GM12878 (cell line): ENCODE results near the gene C1orf174. TPM values are rescaled to one million over a fixed set of nuclear protein-coding genes. Genes with fewer than 3 reads are reported as not detected.

Experiments used
- ATAC-seq: fragments of 200-7000 bp; cut with Tn5 transposase; 3 replicates; pipeline ENCODE4 v1.9.1; 2020; ENCODE audit warnings: mild to moderate bottlenecking, moderate library complexity
- BruUV-seq: library from RNA; stranded (reverse); fragments of 400-500 nt; replicated peaks from 2 replicates; lab custom pipeline; 2021; lab: Mats Ljungman, UMichigan
- CTCF ChIA-PET: fragments of 300-600 bp; sonication (Branson Sonifier 250); formaldehyde crosslinking; extraction: SDS; loops from one replicate; lab custom pipeline; 2021; ENCODE audit warnings: inconsistent platforms; lab: Yijun Ruan, JAX
- POLR2A ChIA-PET: fragments of 350-600 bp; formaldehyde crosslinking; extraction: SDS; loops from one replicate; lab custom pipeline; 2021; ENCODE audit warnings: inconsistent platforms; lab: Charles Lee
- RAD21 ChIA-PET: fragments of 300-600 bp; sonication (Branson Sonifier 250); formaldehyde crosslinking; loops from one replicate; lab custom pipeline; 2023; ENCODE audit warnings: antibody characterized with exemption; ENCODE audit not compliant: unreplicated experiment; lab: Charles Lee
- SMC1A ChIA-PET: fragments of 300-600 bp; sonication (Branson Sonifier 250); formaldehyde crosslinking; loops from one replicate; lab custom pipeline; 2023; ENCODE audit not compliant: unreplicated experiment, uncharacterized antibody; lab: Charles Lee
- DNase-seq: peaks from one replicate; pipeline ENCODE4 v3.0.0-alpha.2; 2011; ENCODE audit warnings: low read depth, low spot score
- FAIRE-seq: peaks from 3 replicates; lab custom pipeline; 2011; peaks lifted over from hg19 to GRCh38; lab: Jason Lieb, UNC
- H2AFZ ChIP-seq: 2 replicates; pipeline ENCODE4 v1.6.0; 2011; ENCODE audit warnings: low read depth, low read length, control low read depth; ENCODE audit not compliant: control insufficient read depth
- H3K27ac ChIP-seq: 2 replicates; pipeline ENCODE4 v1.5.1; 2011; ENCODE audit warnings: control low read depth; ENCODE audit not compliant: control insufficient read depth, insufficient read depth
- H3K27me3 ChIP-seq, 2 experiments: replicated peaks in 1 of 2; 2 replicates each; pipeline versions ENCODE4 v1.6.0 to v1.6.1; 2011; ENCODE audit warnings: low read length in 1 of 2; ENCODE audit not compliant: control insufficient read depth in 2 of 2, insufficient read depth in 2 of 2
- H3K36me3 ChIP-seq, 2 experiments: 2 replicates each; pipeline ENCODE4 v1.5.1; 2011; ENCODE audit warnings: low read length in 1 of 2; ENCODE audit not compliant: control insufficient read depth in 2 of 2, insufficient read depth in 2 of 2
- H3K4me1 ChIP-seq: 2 replicates; pipeline ENCODE4 v1.6.1; 2011; ENCODE audit warnings: mild to moderate bottlenecking, low read length, moderate library complexity, mixed read lengths; ENCODE audit not compliant: control insufficient read depth, insufficient read depth
- H3K4me2 ChIP-seq: 2 replicates; pipeline ENCODE4 v1.6.0; 2011; ENCODE audit warnings: control low read depth; ENCODE audit not compliant: control insufficient read depth, insufficient read depth
- H3K4me3 ChIP-seq: fragments of 200-600 bp; sonication (generic); 2 replicates; pipeline ENCODE4 v1.5.1; 2016
- H3K79me2 ChIP-seq: 2 replicates; pipeline ENCODE4 v1.6.0; 2011; ENCODE audit warnings: low read length; ENCODE audit not compliant: control insufficient read depth, insufficient read depth
- H3K9ac ChIP-seq: 2 replicates; pipeline ENCODE4 v1.8.0; 2011; ENCODE audit warnings: low read length, control low read depth, mixed read lengths; ENCODE audit not compliant: control insufficient read depth, insufficient read depth
- H3K9me3 ChIP-seq: replicated peaks from 3 replicates; pipeline ENCODE4 v1.5.1; 2011; ENCODE audit warnings: mild to moderate bottlenecking, low read length; ENCODE audit not compliant: control insufficient read depth, insufficient read depth
- H4K20me1 ChIP-seq: 2 replicates; pipeline ENCODE4 v1.6.0; 2011; ENCODE audit not compliant: control insufficient read depth, insufficient read depth
- EZH2 ChIP-seq: IDR thresholded peaks from 2 replicates; pipeline ENCODE4 v1.6.1; 2012; ENCODE audit warnings: low read depth, mild to moderate bottlenecking, control low read depth, inconsistent platforms, low read length, borderline replicate concordance; ENCODE audit not compliant: control insufficient read depth
- NFXL1 ChIP-seq: fragments of 450-650 bp; IDR thresholded peaks from 2 replicates; pipeline ENCODE4 v1.6.1; 2017; ENCODE audit warnings: antibody characterized with exemption, mild to moderate bottlenecking, borderline replicate concordance
- WGBS: methylation state at CpG from one replicate; pipeline ENCODE4 v1.1.6; 2016; ENCODE audit warnings: low lambda C conversion rate; ENCODE audit not compliant: insufficient replicate concordance, insufficient coverage; ENCODE audit errors: missing lambda C conversion rate; 5-methylcytosine and 5-hydroxymethylcytosine counted together
- in situ Hi-C: fragments of 300-500 bp; cut with MboI; formaldehyde crosslinking; loops from 9 replicates; pipeline ENCODE4 v1.14.3; 2018; ENCODE audit warnings: mixed read lengths
- intact Hi-C: fragments of 100-400 bp; cut with micrococcal nuclease; formaldehyde crosslinking; loops from one replicate; pipeline ENCODE4 v1.14.2; 2022; ENCODE audit not compliant: unreplicated experiment
- polyA plus RNA-seq, 11 experiments: library from polyadenylated mRNA; depleted of rRNA in 4 of 11; unstranded in 6 of 11; stranded (reverse) in 5 of 11; fragments of >200 nt; fragmentation: Nextera tagmentation in 4 of 11; fragmentation: Illumina TruSeq in 1 of 11; extraction: Ambion mirVana in 4 of 11; extraction: Trizol in 1 of 11; gene quantifications; 1 replicate in 1 of 11; 2 replicates in 10 of 11; pipeline versions ENCODE4 v1.2.1 to v1.2.3, GENCODE V29; 2011 to 2016; ENCODE audit warnings: inconsistent platforms in 2 of 11, missing spikeins in 2 of 11, low read depth in 1 of 11
- total RNA-seq, 4 experiments: library from RNA; depleted of rRNA in 3 of 4; stranded (reverse); fragments of >200 nt in 3 of 4; fragmentation: Illumina TruSeq in 1 of 4; extraction: Trizol in 1 of 4; gene quantifications; 2 replicates each; pipeline versions ENCODE4 v1.2.1 to v1.2.3, GENCODE V29; 2013 to 2021
- TF ChIP-seq, protein P1 (sequence below): IDR thresholded peaks from 2 replicates; pipeline ENCODE4 v1.6.1; 2012; ENCODE audit warnings: low read depth, low read length, improper control_type of control experiment

Gene C1orf174
- total and polyA plus RNA-seq, 10 of the 15 experiments (the other 5 are each of a cell fraction or from before 2014, with no cell fraction given), result 17.5 to 35.4 (median 25.1) TPM

GRCh38 chr1:3881193-3881480 lies 18.9 kb downstream of the C1orf174 start:
- Histone ChIP-seq H3K4me3 (no peak overlapping the region), H3K79me2 (no peaks in the 10 kb centered on the region), H4K20me1 (no peaks in the 10 kb centered on the region), H3K4me1 (no peaks in the 10 kb centered on the region), H3K27ac (no peak overlapping the region), H3K9me3 (no peaks in the 10 kb centered on the region), H3K4me2 (no peak overlapping the region), H3K9ac (no peak overlapping the region), H3K36me3 (peaks cover 0 to 2% of the 10 kb centered on the region in 2 experiments; a peak in 3 of 4 replicates), H2AFZ (no peak overlapping the region), H3K27me3 (no peaks in the 10 kb centered on the region)
- ATAC-seq (no peak), FAIRE-seq (no peak), DNase-seq (no peak)
- no TSS peak for BruUV-seq
- WGBS, result 75% methylated on average over 5 of the region's 5 CpGs
- SMC1A ChIA-PET, result no interaction called here
- intact Hi-C loops (no loop called here), in situ Hi-C loops (no loop called here)
- CTCF ChIA-PET, result no interaction called here
- POLR2A ChIA-PET, result no interaction called here
- no peak for TF ChIP-seq EZH2
- no peak for TF ChIP-seq NFXL1
- RAD21 ChIA-PET, result no interaction called here

DNA sequence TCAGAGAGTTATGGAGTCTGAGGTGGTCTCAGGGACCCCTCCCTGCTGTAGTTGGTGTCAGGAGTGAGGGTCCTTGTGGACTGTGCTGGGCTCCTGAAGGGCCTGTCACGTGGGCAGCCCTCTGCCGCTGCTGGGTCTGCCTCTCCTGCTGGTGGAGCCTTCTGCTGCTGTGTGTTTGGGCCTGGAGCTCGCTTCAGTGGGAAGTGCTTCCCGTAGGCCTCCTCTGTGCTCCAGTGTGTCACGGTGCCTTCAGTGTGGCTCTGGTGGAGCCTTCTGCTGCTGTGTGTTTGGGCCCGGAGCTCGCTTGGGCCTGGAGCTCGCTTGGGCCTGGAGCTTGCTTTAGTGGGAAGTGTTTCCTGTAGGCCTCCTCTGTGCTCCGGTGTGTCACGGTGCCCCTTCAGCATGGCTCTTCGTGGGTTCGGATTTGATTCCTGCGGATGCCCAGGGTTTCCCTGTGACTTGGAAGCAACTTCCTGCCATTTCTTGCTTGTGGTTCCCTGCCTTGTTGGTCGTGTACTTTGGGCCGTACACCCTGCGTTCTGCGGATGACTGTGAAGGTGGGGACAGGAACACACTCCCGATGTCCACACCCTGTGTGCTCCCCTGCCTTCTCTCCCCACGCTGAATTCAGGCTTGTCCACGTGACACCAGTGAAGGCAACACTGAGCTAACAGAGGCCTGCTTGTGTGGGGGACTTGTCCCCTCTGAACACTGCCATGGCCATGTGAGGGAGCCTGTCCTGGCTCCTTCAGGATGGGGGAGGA lies 19.5 kb downstream of the C1orf174 start:
- TF ChIP-seq, protein P1, sequence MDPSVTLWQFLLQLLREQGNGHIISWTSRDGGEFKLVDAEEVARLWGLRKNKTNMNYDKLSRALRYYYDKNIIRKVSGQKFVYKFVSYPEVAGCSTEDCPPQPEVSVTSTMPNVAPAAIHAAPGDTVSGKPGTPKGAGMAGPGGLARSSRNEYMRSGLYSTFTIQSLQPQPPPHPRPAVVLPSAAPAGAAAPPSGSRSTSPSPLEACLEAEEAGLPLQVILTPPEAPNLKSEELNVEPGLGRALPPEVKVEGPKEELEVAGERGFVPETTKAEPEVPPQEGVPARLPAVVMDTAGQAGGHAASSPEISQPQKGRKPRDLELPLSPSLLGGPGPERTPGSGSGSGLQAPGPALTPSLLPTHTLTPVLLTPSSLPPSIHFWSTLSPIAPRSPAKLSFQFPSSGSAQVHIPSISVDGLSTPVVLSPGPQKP, result no peak
- H3K36me3 ChIP-seq, result peaks cover 0 to 1% of the 10 kb centered on the region in 2 experiments; a peak in 2 of 4 replicates
- CTCF ChIA-PET, result interaction anchor here (0.6 kb wide), 1 partner anchor 1660 kb away, joined by 4 read pairs; no protein-coding TSS in a partner anchor
- BruUV-seq, result no TSS peak
- no peak overlapping the region for H3K4me3 ChIP-seq
- H3K9me3 ChIP-seq, result no peaks in the 10 kb centered on the region
- no peak overlapping the region for H3K9ac ChIP-seq
- ATAC-seq (no peak), FAIRE-seq (no peak), DNase-seq (no peak)
- RAD21 ChIA-PET, result no interaction called here
- in situ Hi-C loops, result no loop called here
- SMC1A ChIA-PET, result no interaction called here
- H3K27me3 ChIP-seq, result no peaks in the 10 kb centered on the region
- intact Hi-C loops, result no loop called here
- H3K79me2 ChIP-seq, result no peaks in the 10 kb centered on the region
- no peaks in the 10 kb centered on the region for H4K20me1 ChIP-seq
- WGBS, result 86% methylated on average over 14 of the region's 20 CpGs
- H2AFZ ChIP-seq, result no peak overlapping the region
- POLR2A ChIA-PET, result interaction anchor here (0.6 kb wide), 1 partner anchor 19 kb away, joined by 3 read pairs; no protein-coding TSS in a partner anchor
- no peak overlapping the region for H3K27ac ChIP-seq
- no peaks in the 10 kb centered on the region for H3K4me1 ChIP-seq
- H3K4me2 ChIP-seq, result no peak overlapping the region
